GM19351 (cell line): ENCODE measurements around the gene COL9A2.

Source experiments
- ATAC-seq: cut with Tn5 transposase; IDR thresholded peaks from one replicate; pipeline ENCODE4 v1.9.1; 2021; ENCODE audit warnings: mild to moderate bottlenecking, moderate library complexity; ENCODE audit not compliant: unreplicated experiment

Gene COL9A2

GRCh38 chr1:40305451-40305850 is 11.6 kb downstream of the COL9A2 start:
- no peak for ATAC-seq

- ATAC-seq: no peak
Measured at GRCh38 chr1:40303790-40304189, 13.3 kb downstream of the COL9A2 start.

GRCh38 chr1:40303051-40303771 is 13.9 kb downstream of the COL9A2 start:
- no peak for ATAC-seq

- ATAC-seq: no peak
Measured at GRCh38 chr1:40302475-40302874, 14.6 kb downstream of the COL9A2 start.

GRCh38 chr1:40301541-40302299 is 15.4 kb downstream of the COL9A2 start:
- ATAC-seq: no peak

GRCh38 chr1:40301066-40301465 is 16.0 kb downstream of the COL9A2 start:
- ATAC-seq: no peak

GRCh38 chr1:40300651-40301050 is 16.4 kb downstream of the COL9A2 start:
- ATAC-seq: no peak

- ATAC-seq: no peak
Measured at GRCh38 chr1:40300249-40300567, 16.9 kb downstream of the COL9A2 start.

GRCh38 chr1:40299366-40300248 is 17.5 kb downstream of the COL9A2 start:
- no peak for ATAC-seq

- no peak for ATAC-seq
Measured at GRCh38 chr1:40291293-40291692, 25.8 kb downstream of the COL9A2 start.

GRCh38 chr1:40281853-40282252 is 35.2 kb downstream of the COL9A2 start:
- no peak for ATAC-seq

GRCh38 chr1:40276122-40276521 is 41.0 kb downstream of the COL9A2 start:
- ATAC-seq: no peak

GRCh38 chr1:40274331-40274730 is 42.8 kb downstream of the COL9A2 start:
- ATAC-seq: no peak

- no peak for ATAC-seq
Measured at GRCh38 chr1:40273547-40274166, 43.4 kb downstream of the COL9A2 start.

- no peak for ATAC-seq
Measured at GRCh38 chr1:40272653-40273213, 44.4 kb downstream of the COL9A2 start.

- no peak for ATAC-seq
Measured at GRCh38 chr1:40270152-40270834, 46.8 kb downstream of the COL9A2 start.

GRCh38 chr1:40268211-40268610 is 48.9 kb downstream of the COL9A2 start:
- no peak for ATAC-seq

GRCh38 chr1:40267767-40268187 is 49.3 kb downstream of the COL9A2 start:
- no peak for ATAC-seq

GRCh38 chr1:40266786-40267535 is 50.1 kb downstream of the COL9A2 start:
- no peak for ATAC-seq
